NCI-H748 (cell line): ENCODE results near the gene METRNL.
A peak's percentile ranks its signal among the peaks of the same experiment; 100 is the strongest.
"Not testable (repeated sequence)": the region's sequence is repeated elsewhere in the genome, so short reads cannot be mapped to it uniquely, and the experiment has no call there.

ENCODE experiments used
- DNase-seq: peaks from one replicate; lab custom pipeline; 2025; ENCODE audit not compliant: unreplicated experiment; lab: John Stamatoyannopoulos, UW

The METRNL gene

DNA sequence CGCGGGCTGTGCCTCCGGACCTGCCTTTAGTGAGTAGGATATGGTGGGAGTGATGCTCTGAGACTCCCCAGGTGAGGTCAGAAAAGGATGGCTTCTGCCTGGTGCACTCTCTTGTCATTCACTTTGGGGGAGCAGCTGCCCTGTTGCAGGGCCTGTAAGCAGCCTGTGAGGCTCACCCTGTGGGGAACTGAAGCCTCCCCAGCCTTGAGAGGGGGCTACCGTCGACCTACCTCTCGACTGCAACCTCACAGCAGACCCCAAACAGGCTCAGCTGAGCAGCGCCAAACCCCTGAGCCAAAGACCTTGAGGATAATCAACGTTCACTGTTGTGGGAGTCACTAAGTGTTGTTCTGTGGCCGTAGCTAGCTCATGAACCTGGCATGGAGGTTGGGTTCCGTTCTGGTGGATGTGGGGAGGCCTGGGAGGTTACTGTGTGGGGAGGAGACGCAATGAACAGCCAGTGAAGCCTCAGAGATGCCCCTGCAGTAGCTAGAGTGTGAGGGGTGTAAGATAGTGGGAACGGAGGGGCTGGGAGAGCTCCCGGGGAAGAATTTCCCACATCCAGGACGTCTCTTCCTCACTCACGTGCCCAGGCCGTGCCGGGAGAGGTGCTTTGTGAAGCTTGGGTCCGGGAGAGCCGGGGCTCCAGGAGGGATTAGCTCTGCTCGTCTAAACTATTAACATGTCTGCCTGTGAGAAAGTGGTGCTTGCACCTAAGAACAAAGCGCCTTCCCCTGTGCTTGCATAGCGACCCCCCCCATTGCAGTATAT, 38.8 kb downstream of the METRNL start:
- no peak for DNase-seq

DNA sequence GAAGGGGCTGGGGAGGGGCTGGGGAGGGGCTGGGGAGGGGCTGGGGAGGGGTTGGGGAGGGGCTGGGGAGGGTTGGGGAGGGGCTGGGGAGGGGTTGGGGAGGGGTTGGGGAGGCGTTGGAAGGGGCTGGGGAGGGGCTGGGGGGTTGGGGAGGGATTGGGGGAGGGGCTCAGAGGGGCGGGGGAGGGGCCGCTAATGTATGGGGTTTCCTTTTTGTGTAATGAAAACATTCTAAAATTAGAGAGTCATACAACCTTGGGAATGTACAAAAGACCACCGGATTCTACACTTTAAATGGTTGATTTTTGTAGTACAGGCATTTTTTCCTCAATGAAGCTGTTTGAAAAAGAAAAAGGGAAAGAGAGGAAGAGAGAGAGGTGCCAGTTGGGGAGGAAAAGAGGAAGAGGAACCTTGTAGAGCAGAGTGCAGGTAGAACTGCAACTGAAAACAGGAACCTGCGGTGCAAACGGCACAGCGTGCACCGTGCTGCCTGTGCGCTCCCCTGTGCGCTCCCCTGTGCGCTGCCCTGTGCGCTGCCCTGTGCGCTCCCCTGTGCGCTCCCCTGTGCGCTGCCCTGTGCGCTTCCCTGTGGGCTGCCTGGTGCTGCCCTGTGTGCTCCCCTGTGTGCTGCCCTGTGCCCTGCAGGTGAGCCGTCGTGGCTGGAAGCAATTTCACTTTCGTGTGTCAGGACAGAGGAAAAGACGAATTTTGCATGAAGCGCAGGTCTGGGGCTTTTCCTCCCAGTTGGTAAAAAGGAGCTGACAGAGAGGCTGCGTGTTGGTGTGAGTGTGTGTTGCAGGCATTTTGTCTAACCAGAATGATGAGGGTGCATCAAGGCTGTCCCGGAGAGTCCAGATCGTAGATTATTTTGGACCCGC, 40.8 kb downstream of the METRNL start:
- peak; percentile 23 for DNase-seq

DNA sequence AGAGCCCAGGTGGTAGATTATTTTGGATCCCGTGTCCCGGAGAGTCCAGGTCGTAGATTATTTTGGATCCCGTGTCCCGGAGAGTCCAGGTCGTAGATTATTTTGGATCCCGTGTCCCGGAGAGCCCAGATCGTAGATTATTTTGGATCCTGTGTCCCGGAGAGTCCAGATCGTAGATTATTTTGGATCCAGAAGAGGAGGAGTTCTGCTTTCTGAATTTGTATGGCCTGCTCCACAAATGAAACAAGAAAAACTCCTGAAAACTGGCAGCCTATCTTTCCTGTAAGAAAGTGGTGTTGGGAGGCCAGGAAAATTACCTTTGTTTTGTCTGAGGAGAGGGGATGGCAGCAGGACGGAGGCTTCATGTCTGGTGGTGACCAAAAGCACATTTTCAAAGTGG, 42.1 kb downstream of the METRNL start:
- DNase-seq: not testable (repeated sequence)

DNA sequence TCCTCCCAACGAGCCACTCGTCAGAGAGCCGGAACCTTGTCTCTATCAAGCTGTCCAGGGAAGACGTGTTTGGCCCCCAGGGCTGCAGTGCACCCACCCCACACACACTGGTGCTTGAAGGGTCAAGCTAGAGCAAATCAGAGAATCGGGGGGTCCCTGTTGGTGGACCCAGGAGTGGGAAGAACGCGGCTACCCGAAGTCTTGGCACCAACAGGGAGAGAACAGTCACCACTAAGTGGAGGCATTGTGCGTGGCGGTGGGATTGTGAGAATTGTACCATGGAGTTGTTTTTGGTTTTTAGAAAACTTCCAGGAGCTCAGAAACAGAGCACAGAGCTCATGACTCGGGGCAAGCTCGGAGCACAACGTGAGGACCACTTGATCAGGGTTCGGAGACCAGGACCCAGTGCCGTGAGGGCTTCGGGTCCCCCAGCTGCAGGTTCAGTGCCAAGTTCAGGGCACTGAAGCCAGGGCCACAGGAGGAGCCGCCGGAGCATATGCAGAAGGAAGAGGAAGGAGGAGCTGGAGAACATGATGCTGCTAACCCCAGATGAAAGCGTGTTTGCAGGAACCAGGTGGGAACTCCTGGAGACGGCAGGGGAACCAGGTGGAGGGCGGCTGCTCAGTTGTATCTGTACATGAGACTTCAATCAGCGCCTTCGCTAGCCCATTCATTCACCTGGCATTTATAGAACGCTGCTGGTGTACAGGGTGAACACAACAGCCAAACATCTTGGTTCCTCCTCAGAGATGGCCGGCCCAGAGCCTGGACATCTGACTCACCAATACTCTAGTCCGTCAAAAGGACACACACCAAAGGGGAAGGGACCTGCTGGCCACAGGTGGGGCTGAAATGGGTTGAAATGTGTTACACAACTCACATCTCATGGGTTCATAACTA, 42.8 kb downstream of the METRNL start:
- DNase-seq: no peak

DNA sequence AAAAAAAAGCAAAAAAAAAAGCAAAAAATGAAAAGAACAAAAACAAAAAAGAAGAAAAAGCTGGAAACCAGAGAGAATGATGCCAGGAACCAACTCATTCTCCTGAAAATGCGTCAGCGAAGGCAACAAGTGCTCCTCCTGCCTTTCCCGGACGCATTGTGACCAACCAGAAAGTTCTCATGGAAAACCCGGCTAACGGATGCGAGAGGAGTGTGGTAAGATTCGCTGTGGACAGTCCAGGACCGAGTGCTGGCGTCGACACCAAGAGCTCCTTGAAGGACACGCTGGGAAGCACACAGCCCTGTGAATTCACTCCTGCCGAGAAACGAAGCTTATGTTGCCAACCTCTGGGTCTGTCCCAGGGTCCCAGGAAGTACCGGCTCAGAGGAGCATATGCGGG, 43.4 kb downstream of the METRNL start:
- no peak for DNase-seq

DNA sequence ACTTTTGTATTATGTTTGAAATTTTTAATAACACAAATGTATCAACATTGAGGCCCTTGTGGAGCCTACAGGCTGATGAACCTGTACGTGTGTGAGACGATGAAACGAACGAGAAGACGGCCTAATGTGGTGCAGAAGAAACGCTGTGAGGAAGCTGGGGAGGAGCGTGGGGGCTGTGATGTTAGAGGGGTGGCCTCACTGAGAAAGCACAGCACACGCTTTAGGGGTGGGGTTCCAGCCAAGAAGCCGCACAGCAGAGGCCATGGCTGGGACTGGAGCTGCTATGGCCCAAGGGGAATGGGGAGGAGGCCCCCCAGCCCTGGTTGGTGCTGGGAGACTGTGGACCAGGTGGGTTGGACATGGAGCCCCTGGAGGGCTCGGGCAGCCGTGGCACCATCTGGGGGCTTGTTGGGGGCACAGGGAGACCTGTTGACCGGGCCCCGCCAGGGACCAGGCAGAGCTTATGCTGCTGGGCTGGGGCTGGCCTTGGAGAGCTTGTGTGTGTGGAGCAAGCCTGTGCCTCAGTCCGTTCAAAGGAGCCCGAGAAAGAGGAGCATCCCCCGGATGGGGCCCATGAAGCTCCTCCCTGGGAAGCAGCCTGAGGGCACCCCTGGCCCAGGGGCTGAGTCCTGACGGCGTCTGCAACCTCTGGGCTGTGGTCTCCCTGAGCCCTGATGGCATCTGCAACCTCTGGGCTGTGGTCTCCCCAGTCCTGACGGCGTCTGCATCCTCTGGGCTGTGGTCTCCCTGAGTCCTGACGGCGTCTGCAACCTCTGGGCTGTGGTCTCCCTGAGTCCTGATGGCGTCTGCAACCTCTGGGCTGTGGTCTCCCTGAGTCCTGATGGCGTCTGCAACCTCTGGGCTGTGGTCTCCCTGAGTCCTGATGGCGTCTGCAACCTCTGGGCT, 44.7 kb downstream of the METRNL start:
- no peak for DNase-seq

DNA sequence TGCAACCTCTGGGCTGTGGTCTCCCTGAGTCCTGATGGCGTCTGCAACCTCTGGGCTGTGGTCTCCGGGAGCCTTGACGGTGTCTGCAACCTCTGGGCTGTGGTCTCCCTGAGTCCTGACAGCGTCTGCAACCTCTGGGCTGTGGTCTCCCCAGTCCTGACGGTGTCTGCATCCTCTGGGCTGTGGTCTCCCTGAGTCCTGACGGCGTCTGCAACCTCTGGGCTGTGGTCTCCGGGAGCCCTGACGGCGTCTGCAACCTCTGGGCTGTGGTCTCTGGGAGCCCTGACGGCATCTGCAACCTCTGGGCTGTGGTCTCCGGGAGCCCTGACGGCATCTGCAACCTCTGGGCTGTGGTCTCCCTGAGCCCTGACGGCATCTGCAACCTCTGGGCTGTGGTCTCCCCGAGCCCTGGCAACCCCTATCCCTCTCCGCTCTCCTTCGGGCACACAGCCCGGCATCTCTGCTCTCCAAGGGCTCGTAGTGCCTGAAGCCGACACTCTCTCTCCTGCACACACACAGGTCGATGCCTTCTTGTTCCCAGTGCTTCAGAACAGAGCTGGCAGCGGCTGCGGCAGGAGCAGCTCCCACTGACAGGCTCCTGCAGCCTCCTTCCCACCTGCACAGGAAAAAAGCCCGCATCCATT, 45.6 kb downstream of the METRNL start:
- no peak for DNase-seq

DNA sequence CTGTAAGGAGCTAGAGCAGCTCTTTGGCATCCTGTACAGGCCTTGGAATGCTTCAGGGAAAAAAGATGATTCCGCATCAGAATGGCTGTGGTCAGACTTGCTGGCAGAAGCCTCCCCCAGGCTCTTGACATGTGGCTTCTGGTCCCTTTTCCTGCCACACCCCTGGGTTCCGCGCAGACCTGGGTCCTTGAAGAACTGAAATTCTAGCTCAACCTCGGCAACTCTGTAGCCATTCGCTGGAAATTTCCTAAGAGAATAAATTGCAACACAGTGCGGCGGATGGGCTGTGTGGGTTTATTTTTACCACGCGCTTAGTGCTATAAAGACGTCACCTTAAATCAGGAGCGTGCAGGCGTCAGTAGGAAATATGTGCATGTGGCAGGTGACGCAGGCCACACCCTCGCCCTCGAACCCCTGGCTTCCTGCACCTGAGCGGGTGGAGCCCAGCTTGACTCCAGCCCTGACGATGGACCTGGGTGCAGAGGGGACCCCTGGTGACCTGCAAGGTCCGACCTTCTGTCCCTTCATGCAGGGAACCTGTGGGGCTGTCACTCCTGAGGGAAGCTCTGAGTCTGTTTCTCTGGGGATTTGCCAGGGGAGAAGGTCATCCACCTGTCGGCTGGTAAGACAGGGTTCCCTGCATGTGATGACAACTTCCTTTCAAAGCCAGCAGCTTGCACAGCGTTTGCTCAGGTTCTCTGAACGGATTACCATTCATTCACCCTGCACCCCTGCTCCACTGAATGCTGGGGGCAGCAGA, 46.3 kb downstream of the METRNL start:
- peak; percentile 36 for DNase-seq

- no peak for DNase-seq
These were observed 46.9 kb downstream of the METRNL start for GRCh38 chr17:83126275-83126811.

- no peak for DNase-seq
These were observed 48.2 kb downstream of the METRNL start for GRCh38 chr17:83127431-83128160.

DNA sequence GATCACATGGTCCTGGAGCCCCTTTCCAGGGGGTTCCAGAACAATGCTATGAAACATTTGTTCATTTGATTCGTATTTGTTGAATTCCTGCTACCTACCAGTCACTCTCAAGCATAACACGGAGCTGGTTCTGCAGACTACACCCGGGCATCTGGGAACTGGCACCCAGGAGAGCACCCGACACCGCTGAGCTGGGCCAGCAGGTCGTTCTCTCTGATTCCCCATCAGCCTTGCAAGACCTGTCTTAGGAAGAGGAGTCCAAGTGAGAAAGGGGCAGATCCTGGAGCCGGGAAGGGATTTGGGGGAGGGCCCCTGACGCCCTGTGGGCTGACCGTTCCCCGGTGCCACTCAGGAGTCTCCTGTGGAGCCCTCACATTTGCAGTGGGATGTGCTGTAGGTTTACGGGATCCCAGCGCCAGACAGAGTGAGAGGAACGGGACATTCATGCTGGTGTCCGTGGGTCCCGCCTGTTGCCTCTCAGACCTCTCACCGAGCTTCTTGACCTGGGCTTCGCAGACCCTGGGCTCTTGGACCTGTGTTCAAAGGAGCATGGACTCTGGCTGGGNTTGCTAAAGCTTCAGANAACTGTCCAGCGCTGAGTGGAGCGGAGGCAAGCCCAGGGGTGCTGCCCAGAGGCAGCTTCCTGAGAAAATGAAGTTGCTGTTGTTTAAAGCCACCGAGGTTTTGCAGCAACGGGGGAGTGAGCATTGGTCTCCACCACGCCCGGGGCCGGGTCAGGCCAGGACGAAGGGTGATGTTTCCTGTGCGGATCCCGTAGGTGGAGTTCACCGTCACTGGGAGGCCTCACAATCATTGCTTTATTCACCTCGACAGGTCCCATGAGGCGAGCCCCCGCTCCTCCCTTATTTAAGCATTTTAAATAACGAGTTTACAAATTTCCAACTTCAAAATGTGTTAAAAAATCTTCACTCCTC, 49.2 kb downstream of the METRNL start:
- DNase-seq: no peak

- DNase-seq: no peak
These were observed 50.3 kb downstream of the METRNL start for GRCh38 chr17:83129676-83130075.

DNA sequence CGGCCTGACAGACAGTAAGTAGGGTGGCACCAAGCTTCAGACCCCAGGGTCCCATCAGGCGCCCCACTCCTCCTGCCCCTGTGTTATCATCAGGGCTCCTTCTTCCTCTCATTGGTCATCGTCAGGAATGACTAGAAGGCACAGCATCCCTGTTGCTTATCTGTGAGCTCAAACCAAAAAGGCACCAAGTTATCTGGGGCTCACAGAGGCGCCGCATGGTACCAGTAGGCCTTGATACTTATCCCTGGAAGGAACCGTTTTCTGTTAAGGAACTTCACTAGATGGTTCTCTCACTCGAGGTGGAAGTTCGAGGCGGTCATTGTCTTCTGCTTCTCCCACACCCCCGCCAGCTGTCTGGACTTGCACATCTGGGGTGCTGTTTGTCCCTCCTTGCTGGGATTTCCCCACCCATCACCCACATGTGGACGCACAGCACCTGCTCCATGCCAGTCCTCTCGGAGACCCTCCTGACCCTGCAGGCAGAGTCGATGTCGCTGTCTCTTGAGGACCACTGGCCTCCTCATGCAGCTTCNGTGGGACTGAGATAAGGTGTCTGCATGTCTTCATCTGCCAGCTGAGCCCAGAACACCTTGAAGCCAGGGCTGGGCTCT, 52.1 kb downstream of the METRNL start:
- no peak for DNase-seq

- DNase-seq: no peak
These were observed 53.1 kb downstream of the METRNL start for GRCh38 chr17:83132251-83133081.

GRCh38 chr17:83133302-83134121, 54.1 kb downstream of the METRNL start:
- DNase-seq: no peak
